ENCODE measurements around the gene CFAP74. TPM values are rescaled to one million over a fixed set of nuclear protein-coding genes. Genes with fewer than 3 reads are reported as not detected.

Gene CFAP74
- total RNA-seq, 4 donors from 2014 or later = not detected

DNA sequence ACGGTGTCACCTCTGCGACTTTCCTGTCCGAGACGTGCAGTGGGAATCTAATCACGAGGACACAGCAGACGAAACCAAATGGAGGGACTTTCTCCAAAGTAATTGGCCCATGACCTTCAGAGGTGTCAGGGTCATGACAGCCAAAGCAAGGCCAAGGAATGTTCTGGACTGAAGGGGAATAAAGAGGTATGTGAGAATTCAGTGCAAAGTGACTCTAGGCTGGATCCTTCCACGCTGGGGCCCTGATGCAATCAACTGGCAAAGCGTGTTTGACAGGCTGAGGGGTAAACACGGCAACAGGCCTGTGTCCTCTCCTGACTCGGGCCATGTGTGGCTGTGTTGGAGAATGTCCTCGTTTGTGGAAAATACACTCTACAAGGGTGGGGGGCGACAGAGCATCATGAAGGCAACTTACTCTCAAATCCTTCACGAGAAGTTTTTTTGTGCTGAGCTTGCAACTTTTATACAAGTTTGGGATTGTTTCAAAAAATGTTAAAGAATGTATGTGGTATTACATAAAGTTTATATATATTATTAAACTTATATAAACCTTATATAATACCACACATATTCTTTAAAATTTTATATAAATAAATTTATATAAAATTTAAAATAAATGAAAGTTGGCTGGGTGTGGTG lies 1.7 kb downstream of the CFAP74 start:
- Histone ChIP-seq H3K4me1 (peaks cover 0 to 7% (median 6%) of the 10 kb centered on the region in 4 donors), H3K4me3 (no peak overlapping the region), H3K36me3 (no peaks in the 10 kb centered on the region), H3K9me3 (no peaks in the 10 kb centered on the region), H3K27me3 (peaks cover 86% of the 10 kb centered on the region), H3K27ac (no peak overlapping the region)
- WGBS, 2 donors (ENCODE audit: low coverage in 1 of 2) = 65% methylated on average over 4 to 13 of the region's 13 CpGs
- in situ Hi-C loops (cut with MboI; ENCODE audit: low pct_ligation_motif_present in 1 of 4, low pct_unique_long_range_greater_than_20kb in 1 of 4, low sequenced_read_pairs in 3 of 4) (no loop called here), intact Hi-C loops (cut with DNase I; ENCODE audit: low total_unique reads) (no loop called here)
- TF ChIP-seq POLR2AphosphoS5 (IDR thresholded peaks at IDR 0.05) (no peak), CTCF (IDR thresholded peaks at IDR 0.05) (no peak), POLR2A (IDR thresholded peaks at IDR 0.05) (no peak), EP300 (IDR thresholded peaks at IDR 0.05; ENCODE audit: low read depth) (no peak)
- no peak for DNase-seq

DNA sequence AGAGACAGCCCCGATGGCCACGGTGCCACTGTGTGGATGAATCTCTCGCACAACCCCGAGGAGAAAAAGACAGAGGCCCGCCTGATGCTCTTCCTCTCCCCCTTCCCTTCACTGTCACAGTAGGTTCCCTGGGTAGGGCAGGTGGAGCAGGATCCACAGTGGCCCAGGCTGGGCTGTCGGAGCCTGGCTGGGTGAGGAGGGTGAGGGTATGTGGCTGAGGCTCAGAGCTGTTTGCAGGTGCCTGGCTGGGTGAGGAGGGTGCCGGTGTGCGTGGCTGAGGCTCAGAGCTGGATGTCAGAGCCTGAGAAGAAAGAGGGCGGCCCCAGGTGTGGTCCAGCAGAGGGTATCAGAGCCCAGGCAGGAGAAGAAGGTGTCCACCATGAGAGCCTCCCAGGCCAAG lies 2.7 kb downstream of the CFAP74 start:
- TF ChIP-seq POLR2AphosphoS5 (IDR thresholded peaks at IDR 0.05) (no peak), POLR2A (IDR thresholded peaks at IDR 0.05) (no peak), CTCF (IDR thresholded peaks at IDR 0.05) (no peak), EP300 (IDR thresholded peaks at IDR 0.05; ENCODE audit: low read depth) (no peak)
- peaks cover 77% of the 10 kb centered on the region for H3K27me3 ChIP-seq
- H3K4me1 ChIP-seq = peaks cover 0 to 8% (median 7%) of the 10 kb centered on the region in 4 donors
- H3K36me3 ChIP-seq = no peaks in the 10 kb centered on the region
- no peak for DNase-seq
- WGBS, 2 donors (ENCODE audit: low coverage in 1 of 2) = 91% methylated on average over 9 of the region's 9 CpGs; no CpG with 5 or more reads in 1 of the 2 donors
- in situ Hi-C loops (cut with MboI; ENCODE audit: low pct_ligation_motif_present in 1 of 4, low pct_unique_long_range_greater_than_20kb in 1 of 4, low sequenced_read_pairs in 3 of 4) = no loop called here
- intact Hi-C loops (cut with DNase I; ENCODE audit: low total_unique reads) = no loop called here
- H3K9me3 ChIP-seq = no peaks in the 10 kb centered on the region
- no peak overlapping the region for H3K4me3 ChIP-seq
- H3K27ac ChIP-seq = no peak overlapping the region

DNA sequence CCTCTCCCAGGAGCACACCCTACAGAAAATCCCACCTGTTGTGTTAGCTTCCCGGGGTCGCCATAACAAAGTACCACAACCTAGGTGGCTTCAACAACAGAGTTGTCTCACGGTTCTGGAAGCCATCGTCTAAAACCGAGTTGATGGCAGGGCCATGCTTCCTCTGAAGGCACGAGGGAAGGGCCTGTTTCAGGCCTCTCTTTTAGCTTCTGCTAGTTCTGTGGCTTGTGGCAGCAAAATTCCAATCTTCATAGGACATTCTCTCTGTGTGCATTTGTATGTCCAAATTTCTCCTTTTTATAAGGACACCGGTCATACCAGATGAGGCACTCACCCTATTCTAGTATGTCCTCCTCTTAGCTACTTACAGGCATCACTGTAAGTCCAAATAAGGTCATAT lies 3.2 kb downstream of the CFAP74 start:
- 80% methylated on average over 7 of the region's 7 CpGs; no CpG with 5 or more reads in 1 of the 2 donors for WGBS, 2 donors (ENCODE audit: low coverage in 1 of 2)
- peaks cover 0 to 8% (median 7%) of the 10 kb centered on the region in 4 donors for H3K4me1 ChIP-seq
- no peaks in the 10 kb centered on the region for H3K36me3 ChIP-seq
- no peaks in the 10 kb centered on the region for H3K9me3 ChIP-seq
- H3K4me3 ChIP-seq = no peak overlapping the region
- H3K27me3 ChIP-seq = peaks cover 73% of the 10 kb centered on the region
- DNase-seq = no peak
- no peak overlapping the region for H3K27ac ChIP-seq
- TF ChIP-seq POLR2A (IDR thresholded peaks at IDR 0.05) (no peak), EP300 (IDR thresholded peaks at IDR 0.05; ENCODE audit: low read depth) (no peak), CTCF (IDR thresholded peaks at IDR 0.05) (no peak), POLR2AphosphoS5 (IDR thresholded peaks at IDR 0.05) (no peak)
- in situ Hi-C loops (cut with MboI; ENCODE audit: low pct_ligation_motif_present in 1 of 4, low pct_unique_long_range_greater_than_20kb in 1 of 4, low sequenced_read_pairs in 3 of 4) = no loop called here
- intact Hi-C loops (cut with DNase I; ENCODE audit: low total_unique reads) = no loop called here

GRCh38 chr1:1997576-1997975 lies 6.0 kb downstream of the CFAP74 start:
- Histone ChIP-seq H3K27ac (no peak overlapping the region), H3K4me3 (no peak overlapping the region), H3K27me3 (peaks cover 49% of the 10 kb centered on the region), H3K4me1 (peaks cover 0 to 3% (median 0%) of the 10 kb centered on the region in 4 donors), H3K9me3 (no peaks in the 10 kb centered on the region), H3K36me3 (no peaks in the 10 kb centered on the region)
- in situ Hi-C loops (cut with MboI; ENCODE audit: low pct_ligation_motif_present in 1 of 4, low pct_unique_long_range_greater_than_20kb in 1 of 4, low sequenced_read_pairs in 3 of 4) (no loop called here), intact Hi-C loops (cut with DNase I; ENCODE audit: low total_unique reads) (no loop called here)
- TF ChIP-seq POLR2A (IDR thresholded peaks at IDR 0.05) = no peak
- no peak for TF ChIP-seq CTCF (IDR thresholded peaks at IDR 0.05)
- TF ChIP-seq EP300 (IDR thresholded peaks at IDR 0.05; ENCODE audit: low read depth) = no peak
- no peak for TF ChIP-seq POLR2AphosphoS5 (IDR thresholded peaks at IDR 0.05)
- DNase-seq = no peak
- WGBS, 2 donors (ENCODE audit: low coverage in 1 of 2) = 70 to 72% methylated on average over 6 of the region's 6 CpGs

Measured in transverse colon (tissue), 4 donors.